GM19099 (cell line): ENCODE measurements around the gene SENP2.

Experiments used
- POLR2A ChIP-seq: IDR thresholded peaks from 3 replicates; pipeline ENCODE4 v1.6.1; 2011; ENCODE audit warnings: low read depth; ENCODE audit not compliant: insufficient read length; ENCODE audit errors: extremely low read depth

SENP2 gene

GRCh38 chr3:185657691-185658503 lies 71.8 kb downstream of the SENP2 start:
- TF ChIP-seq POLR2A: no peak

DNA sequence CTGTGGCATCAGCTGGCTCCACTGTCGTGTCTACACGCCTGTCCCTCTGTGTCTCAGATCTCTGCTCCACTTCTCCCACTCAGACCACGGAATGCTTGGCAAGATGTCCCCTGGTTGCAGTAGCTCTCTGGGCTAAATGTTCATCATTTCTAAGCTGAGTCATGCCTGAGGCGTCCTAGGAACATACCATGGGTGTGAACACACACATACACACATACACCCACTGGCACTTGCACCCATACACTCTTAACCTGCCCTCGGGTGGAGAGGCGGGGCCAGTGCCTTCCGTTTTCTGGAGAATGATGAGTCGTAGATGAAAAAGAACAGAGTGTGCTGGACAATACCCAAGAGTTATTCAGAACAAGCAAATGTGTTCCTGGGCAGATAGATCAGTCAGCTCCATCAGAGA lies 72.4 kb downstream of the SENP2 start:
- TF ChIP-seq POLR2A: no peak

GRCh38 chr3:185658943-185659342 lies 72.8 kb downstream of the SENP2 start:
- TF ChIP-seq POLR2A: no peak

DNA sequence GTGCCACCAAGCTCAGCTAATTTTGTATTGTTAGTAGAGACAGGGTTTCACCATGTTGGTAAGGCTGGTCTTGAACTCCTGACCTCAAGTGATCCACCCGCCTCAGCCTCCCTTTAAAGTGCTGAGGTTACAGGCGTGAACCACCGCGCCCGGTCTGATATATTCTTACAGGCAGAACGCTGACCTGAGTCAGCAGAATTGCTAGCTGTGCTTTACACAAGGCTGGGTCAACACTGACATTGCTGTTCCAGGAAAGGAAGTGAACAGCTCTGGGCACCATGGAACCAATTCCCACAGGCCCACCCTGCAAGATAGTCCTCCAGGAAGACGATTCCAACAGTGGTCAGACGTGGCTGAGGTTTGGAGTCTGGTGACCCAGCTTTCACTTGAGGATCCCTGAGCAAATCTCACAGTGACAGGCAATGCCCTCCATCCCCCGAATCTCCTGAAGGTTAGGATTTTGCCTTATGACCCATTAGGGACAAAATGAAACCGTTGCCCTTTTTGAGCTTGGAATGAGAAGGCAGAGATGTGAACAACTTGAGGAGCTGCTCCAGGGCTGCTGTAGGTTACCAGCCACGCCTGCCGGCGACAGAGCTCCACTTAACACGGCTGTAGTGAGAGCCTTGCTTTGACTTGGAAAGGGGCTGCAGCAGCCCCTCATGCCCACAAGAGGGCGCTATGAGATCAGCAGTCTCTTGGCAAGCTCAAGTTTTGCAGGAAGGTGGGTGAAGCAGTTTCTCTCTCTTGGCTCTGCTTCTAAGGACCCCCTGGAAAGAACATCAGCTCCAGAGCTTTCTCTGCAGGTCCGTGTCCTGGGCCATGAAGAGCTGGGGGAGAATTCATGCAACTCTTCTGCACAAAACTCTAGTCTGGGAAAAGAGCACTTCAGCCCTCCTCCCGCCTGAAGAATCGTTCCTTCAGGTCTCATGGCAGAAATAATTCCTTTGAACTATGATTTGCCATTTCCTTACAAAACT lies 74.1 kb downstream of the SENP2 start:
- TF ChIP-seq POLR2A: no peak

DNA sequence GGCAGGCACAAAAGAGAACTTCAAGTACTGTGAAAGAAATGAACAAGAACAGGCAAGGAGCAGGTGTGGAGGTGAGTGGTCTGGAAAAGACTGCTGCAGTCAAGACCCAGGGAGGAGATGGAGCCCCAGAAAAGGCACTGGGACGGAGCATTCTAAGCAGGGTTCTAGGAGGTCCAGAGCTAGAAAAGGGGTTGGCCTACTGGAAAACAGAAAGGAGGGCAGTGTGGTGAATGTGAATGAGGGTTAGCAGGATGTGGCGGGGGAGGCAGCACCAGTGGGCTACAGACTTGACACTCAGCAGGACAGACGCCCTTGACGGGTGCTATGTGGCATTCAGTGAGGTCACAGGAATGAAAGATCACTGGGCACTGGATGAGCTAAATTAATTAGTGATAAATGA lies 75.7 kb downstream of the SENP2 start:
- no peak for TF ChIP-seq POLR2A

GRCh38 chr3:185663929-185664328 lies 77.8 kb downstream of the SENP2 start:
- TF ChIP-seq POLR2A: no peak

DNA sequence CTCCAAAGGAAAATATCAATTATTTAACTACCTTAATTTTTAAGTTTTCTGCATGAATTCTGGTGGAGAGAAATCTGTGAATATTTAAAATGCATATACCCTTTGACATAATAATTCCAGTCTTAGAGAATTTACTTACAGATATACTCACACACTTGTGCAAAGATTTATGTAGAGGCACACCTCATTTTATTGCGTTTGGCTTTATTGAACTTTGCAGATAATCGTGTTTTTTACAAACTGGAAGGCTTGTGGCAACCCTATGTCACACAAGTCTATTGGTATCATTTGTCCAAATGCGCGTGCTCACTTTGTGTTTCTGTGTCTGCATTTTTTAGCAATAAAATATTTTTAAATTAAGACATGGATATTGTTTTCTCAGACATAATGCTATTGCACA lies 81.5 kb downstream of the SENP2 start:
- no peak for TF ChIP-seq POLR2A

GRCh38 chr3:185677146-185677829 lies 91.2 kb downstream of the SENP2 start:
- TF ChIP-seq POLR2A: no peak

DNA sequence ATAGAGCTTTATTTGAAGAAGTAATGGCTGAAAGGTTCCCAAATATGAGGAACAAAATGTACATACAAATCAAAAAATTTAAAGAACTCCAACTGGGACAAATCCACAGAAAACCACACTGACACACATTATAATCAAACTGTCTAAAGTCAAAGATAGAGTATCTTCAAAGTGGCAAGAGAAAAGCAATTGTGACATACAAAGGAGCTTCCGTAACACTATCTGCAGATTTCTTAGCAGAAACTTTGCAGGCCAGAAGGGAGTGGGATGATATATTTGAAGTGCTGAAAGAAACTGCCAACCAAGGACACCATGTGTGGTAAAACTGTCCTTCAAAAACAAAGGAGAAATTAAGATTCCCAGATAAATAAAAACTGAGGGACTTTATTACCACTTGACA lies 91.9 kb downstream of the SENP2 start:
- no peak for TF ChIP-seq POLR2A

- no peak for TF ChIP-seq POLR2A
Observed at GRCh38 chr3:185680231-185680630, 94.1 kb downstream of the SENP2 start.
